Prostate gland (tissue), 1 donor: ENCODE results near the gene HAO2.

Experiments
- POLR2A ChIP-seq: fragments of 450-650 bp; IDR thresholded peaks from one replicate; pipeline ENCODE4 v1.6.1; 2016; ENCODE audit warnings: antibody characterized with exemption, mild to moderate bottlenecking
- POLR2AphosphoS5 ChIP-seq: sonication (generic); formaldehyde crosslinking; IDR thresholded peaks from one replicate; pipeline ENCODE4 v1.6.1; 2017; ENCODE audit warnings: antibody characterized with exemption

- TF ChIP-seq POLR2AphosphoS5 (no peak), POLR2A (no peak)
Measured at GRCh38 chr1:119366424-119366823, 2.2 kb upstream of the HAO2 start.
